Measurements from ENCODE around the gene PALLD. TPM values are rescaled to one million over a fixed set of nuclear protein-coding genes. Genes with fewer than 3 reads are reported as not detected.

Gene PALLD
- total and polyA plus RNA-seq, 2 of the 13 experiments (the other 11 are each of a cell fraction or from before 2014, with no cell fraction given), result 0.50 to 1.5 TPM

DNA sequence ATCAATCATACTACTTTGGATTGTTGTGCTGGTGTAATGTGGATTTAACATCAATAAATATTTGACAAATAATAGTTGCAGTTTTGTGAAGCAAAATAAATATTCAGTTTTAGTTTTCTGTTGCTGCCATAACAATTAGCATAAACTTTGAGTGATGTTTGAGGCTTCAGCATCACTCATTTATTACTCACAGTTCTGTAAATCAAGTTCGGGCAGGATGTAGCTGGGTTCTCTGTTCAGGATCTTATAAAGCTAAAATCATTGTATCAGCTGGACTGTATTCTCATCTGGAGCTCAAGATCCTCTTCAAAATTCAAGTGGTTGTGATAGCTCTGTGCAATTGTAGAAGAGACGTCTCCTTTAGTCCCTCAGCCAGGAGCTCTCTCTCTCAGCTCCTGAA lies 431.5 kb downstream of the PALLD start:
- Histone ChIP-seq H3K9me3 (ENCODE audit: low read length) (peaks cover 12% of the 10 kb centered on the region; the same call in 1 of the 2 replicates), H3K4me1 (ENCODE audit: insufficient read depth, low read length) (peaks cover 28% of the 10 kb centered on the region), H3K79me2 (ENCODE audit: insufficient read depth, low read length) (no peaks in the 10 kb centered on the region), H3K36me3 (replicated peaks in 1 of 2; ENCODE audit: control insufficient read depth in 1 of 2, insufficient read depth in 2 of 2, low read length in 2 of 2) (no peaks in the 10 kb centered on the region), H3K27ac (ENCODE audit: extremely low read length, insufficient read depth, low read length) (no peak overlapping the region), H3K4me2 (ENCODE audit: low read depth, low read length) (no peak overlapping the region), H4K20me1 (ENCODE audit: insufficient read depth, low read length) (no peaks in the 10 kb centered on the region), H3K27me3 (ENCODE audit: control insufficient read depth in 1 of 2, insufficient read depth in 2 of 2, low read length in 2 of 2) (no peaks in the 10 kb centered on the region), H3K9ac (ENCODE audit: insufficient read depth, low read depth, low read length) (no peak overlapping the region), H2AFZ (ENCODE audit: low read length) (no peak overlapping the region), H3K4me3 (replicated peaks in 1 of 3; ENCODE audit: insufficient read depth in 1 of 3, low read depth in 2 of 3, low read length in 3 of 3) (no peak overlapping the region)
- ChIA-PET CTCF (ENCODE audit: low intra/inter-chr PET ratio, low total read pairs) (no interaction called here), POLR2A (no interaction called here)
- TF ChIP-seq U2AF2 (IDR thresholded peaks at IDR 0.05; ENCODE audit: low read depth, low read length), result no peak
- no peak for TF ChIP-seq GABPB1 (CRISPR knock-in tag; IDR thresholded peaks at IDR 0.05)
- TF ChIP-seq, protein P1, sequence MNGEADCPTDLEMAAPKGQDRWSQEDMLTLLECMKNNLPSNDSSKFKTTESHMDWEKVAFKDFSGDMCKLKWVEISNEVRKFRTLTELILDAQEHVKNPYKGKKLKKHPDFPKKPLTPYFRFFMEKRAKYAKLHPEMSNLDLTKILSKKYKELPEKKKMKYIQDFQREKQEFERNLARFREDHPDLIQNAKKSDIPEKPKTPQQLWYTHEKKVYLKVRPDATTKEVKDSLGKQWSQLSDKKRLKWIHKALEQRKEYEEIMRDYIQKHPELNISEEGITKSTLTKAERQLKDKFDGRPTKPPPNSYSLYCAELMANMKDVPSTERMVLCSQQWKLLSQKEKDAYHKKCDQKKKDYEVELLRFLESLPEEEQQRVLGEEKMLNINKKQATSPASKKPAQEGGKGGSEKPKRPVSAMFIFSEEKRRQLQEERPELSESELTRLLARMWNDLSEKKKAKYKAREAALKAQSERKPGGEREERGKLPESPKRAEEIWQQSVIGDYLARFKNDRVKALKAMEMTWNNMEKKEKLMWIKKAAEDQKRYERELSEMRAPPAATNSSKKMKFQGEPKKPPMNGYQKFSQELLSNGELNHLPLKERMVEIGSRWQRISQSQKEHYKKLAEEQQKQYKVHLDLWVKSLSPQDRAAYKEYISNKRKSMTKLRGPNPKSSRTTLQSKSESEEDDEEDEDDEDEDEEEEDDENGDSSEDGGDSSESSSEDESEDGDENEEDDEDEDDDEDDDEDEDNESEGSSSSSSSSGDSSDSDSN (CRISPR knock-in tag; IDR thresholded peaks at IDR 0.05), result no peak
- TF ChIP-seq, protein P2, sequence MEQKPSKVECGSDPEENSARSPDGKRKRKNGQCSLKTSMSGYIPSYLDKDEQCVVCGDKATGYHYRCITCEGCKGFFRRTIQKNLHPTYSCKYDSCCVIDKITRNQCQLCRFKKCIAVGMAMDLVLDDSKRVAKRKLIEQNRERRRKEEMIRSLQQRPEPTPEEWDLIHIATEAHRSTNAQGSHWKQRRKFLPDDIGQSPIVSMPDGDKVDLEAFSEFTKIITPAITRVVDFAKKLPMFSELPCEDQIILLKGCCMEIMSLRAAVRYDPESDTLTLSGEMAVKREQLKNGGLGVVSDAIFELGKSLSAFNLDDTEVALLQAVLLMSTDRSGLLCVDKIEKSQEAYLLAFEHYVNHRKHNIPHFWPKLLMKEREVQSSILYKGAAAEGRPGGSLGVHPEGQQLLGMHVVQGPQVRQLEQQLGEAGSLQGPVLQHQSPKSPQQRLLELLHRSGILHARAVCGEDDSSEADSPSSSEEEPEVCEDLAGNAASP (CRISPR knock-in tag; IDR thresholded peaks at IDR 0.05; ENCODE audit: borderline replicate concordance), result no peak
- TF ChIP-seq PCBP2 (optimal IDR thresholded peaks at IDR 0.05; ENCODE audit: low read depth, low read length, poor library complexity, severe bottlenecking), result no peak
- no peak for TF ChIP-seq HNRNPH1 (optimal IDR thresholded peaks at IDR 0.05; ENCODE audit: low read depth, low read length)
- no peak for TF ChIP-seq HMG20B (CRISPR knock-in tag; conservative IDR thresholded peaks at IDR 0.05)
- TF ChIP-seq, protein P3, sequence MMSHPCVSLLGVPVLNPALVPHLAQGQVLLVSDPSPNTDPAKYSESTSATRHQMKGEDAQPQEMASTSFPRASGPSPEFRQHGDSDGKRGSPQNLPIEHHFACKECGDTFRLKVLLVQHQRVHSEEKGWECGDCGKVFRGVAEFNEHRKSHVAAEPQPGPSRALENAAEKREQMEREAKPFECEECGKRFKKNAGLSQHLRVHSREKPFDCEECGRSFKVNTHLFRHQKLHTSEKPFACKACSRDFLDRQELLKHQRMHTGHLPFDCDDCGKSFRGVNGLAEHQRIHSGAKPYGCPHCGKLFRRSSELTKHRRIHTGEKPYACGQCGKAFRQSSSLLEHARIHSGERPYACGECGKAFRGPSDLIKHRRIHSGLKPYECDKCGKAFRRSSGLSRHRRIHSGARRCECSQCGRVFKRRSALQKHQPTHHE (CRISPR knock-in tag; IDR thresholded peaks at IDR 0.05; ENCODE audit: borderline replicate concordance), result no peak
- TF ChIP-seq GABPA (IDR thresholded peaks at IDR 0.05; ENCODE audit: low read depth, low read length), result no peak
- TF ChIP-seq GABPA (CRISPR knock-in tag; IDR thresholded peaks at IDR 0.05; ENCODE audit: low read depth), result no peak
- DNase-seq (ENCODE audit: low spot score), result no peak
- in situ Hi-C loops (cut with HindIII; ENCODE audit: extremely low pct_ligation_motif_present, low pct_unique_long_range_greater_than_20kb), result loop anchor here (10.0 kb wide), 2 partner anchors 76 to 556 kb away; no protein-coding TSS in a partner anchor
- no peak for FAIRE-seq
- WGBS (ENCODE audit: low lambda C conversion rate), result 100% methylated on average over 2 of the region's 2 CpGs
- intact Hi-C loops (cut with micrococcal nuclease; ENCODE audit: unreplicated experiment), result no loop called here
- no peak for ATAC-seq
- no TSS peak for BruUV-seq (replicated peaks)
